Inflammatory macrophage (primary cell): ENCODE results near the gene COL4A2.

Experiments
- DNase-seq, 2 donors: peaks; one replicate each; pipeline ENCODE4 v3.0.0-alpha.2; 2020 to 2022

The COL4A2 gene

GRCh38 chr13:110291286-110291685 is 15.8 kb upstream of the COL4A2 start:
- no peak for DNase-seq

GRCh38 chr13:110293037-110293436 is 14.0 kb upstream of the COL4A2 start:
- no peak for DNase-seq

GRCh38 chr13:110293649-110294048 is 13.4 kb upstream of the COL4A2 start:
- no peak for DNase-seq

GRCh38 chr13:110294146-110294545 is 12.9 kb upstream of the COL4A2 start:
- DNase-seq: no peak

GRCh38 chr13:110294622-110295021 is 12.5 kb upstream of the COL4A2 start:
- no peak for DNase-seq

- no peak for DNase-seq
Measured at GRCh38 chr13:110297011-110297410, 10.1 kb upstream of the COL4A2 start.

- no peak for DNase-seq
Measured at GRCh38 chr13:110297766-110298504, 9.1 kb upstream of the COL4A2 start.

- DNase-seq: no peak
Measured at GRCh38 chr13:110298505-110299282, 8.4 kb upstream of the COL4A2 start.

GRCh38 chr13:110299283-110299840 is 7.7 kb upstream of the COL4A2 start:
- no peak for DNase-seq

- no peak for DNase-seq
Measured at GRCh38 chr13:110300090-110300815, 6.8 kb upstream of the COL4A2 start.

- DNase-seq: no peak
Measured at GRCh38 chr13:110301083-110301482, 6.0 kb upstream of the COL4A2 start.

GRCh38 chr13:110301606-110302553 is 5.2 kb upstream of the COL4A2 start:
- no peak for DNase-seq

GRCh38 chr13:110302997-110303396 is 4.1 kb upstream of the COL4A2 start:
- no peak for DNase-seq

GRCh38 chr13:110303644-110304043 is 3.4 kb upstream of the COL4A2 start:
- DNase-seq: no peak

- peak; percentile 3 to 26 for DNase-seq
Measured at GRCh38 chr13:110304256-110304655, 2.8 kb upstream of the COL4A2 start.

GRCh38 chr13:110305001-110305400 is 2.1 kb upstream of the COL4A2 start:
- DNase-seq: no peak

GRCh38 chr13:110305544-110305943 is 1.5 kb upstream of the COL4A2 start:
- DNase-seq: no peak

- no peak for DNase-seq
Measured at GRCh38 chr13:110305949-110306339, 1.1 kb upstream of the COL4A2 start.

GRCh38 chr13:110306340-110306959 is 634 bp upstream of the COL4A2 start:
- no peak for DNase-seq

- no peak for DNase-seq
Measured at GRCh38 chr13:110307767-110308655, 927 bp downstream of the COL4A2 start.
